ENCODE data around the gene HSPG2. TPM values are rescaled to one million over a fixed set of nuclear protein-coding genes. Genes with fewer than 3 reads are reported as not detected.

HSPG2 gene
- total and polyA plus RNA-seq, 2 of the 13 experiments (the other 11 are each of a cell fraction or from before 2014, with no cell fraction given): 9.1 to 13.1 TPM

DNA sequence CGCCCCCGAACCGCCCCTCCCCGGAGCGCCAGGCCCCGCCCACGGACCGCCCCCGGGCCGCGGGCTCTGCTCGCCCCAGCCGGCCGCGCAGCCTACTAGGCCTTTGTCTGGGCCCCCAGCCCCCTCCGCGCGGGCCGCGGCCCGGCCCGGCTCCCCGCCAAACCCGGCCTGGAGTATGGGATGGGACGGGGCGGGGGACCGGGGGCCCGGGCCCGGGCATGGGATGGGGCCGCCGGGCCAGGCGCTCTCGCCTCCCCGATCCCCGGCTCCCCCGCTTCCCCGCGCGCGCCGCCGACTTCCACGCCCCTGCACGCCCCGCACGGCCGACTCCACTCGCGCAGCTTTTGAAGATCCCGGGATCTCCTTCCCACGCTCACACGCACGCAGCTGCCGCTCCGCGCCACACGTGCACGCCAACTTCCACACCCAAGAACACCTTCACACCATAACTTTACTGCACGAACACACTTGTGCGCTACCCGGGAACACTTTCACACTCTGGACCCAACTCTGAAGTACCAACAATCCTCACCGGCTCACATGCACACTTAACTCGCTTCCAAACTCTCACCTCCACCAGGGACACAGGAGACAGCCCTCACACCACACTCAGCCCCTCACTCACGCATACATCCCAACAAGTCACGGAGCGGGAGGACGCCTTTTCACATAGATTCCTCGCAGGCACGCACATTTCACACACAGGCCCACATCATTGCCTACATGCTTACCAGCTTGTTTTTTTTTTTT lies 437 bp upstream of the HSPG2 start (continued):
- TF ChIP-seq, protein P1, sequence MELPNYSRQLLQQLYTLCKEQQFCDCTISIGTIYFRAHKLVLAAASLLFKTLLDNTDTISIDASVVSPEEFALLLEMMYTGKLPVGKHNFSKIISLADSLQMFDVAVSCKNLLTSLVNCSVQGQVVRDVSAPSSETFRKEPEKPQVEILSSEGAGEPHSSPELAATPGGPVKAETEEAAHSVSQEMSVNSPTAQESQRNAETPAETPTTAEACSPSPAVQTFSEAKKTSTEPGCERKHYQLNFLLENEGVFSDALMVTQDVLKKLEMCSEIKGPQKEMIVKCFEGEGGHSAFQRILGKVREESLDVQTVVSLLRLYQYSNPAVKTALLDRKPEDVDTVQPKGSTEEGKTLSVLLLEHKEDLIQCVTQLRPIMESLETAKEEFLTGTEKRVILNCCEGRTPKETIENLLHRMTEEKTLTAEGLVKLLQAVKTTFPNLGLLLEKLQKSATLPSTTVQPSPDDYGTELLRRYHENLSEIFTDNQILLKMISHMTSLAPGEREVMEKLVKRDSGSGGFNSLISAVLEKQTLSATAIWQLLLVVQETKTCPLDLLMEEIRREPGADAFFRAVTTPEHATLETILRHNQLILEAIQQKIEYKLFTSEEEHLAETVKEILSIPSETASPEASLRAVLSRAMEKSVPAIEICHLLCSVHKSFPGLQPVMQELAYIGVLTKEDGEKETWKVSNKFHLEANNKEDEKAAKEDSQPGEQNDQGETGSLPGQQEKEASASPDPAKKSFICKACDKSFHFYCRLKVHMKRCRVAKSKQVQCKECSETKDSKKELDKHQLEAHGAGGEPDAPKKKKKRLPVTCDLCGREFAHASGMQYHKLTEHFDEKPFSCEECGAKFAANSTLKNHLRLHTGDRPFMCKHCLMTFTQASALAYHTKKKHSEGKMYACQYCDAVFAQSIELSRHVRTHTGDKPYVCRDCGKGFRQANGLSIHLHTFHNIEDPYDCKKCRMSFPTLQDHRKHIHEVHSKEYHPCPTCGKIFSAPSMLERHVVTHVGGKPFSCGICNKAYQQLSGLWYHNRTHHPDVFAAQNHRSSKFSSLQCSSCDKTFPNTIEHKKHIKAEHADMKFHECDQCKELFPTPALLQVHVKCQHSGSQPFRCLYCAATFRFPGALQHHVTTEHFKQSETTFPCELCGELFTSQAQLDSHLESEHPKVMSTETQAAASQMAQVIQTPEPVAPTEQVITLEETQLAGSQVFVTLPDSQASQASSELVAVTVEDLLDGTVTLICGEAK (IDR thresholded peaks at IDR 0.05): no peak
- TF ChIP-seq, protein P1 (CRISPR knock-in tag; IDR thresholded peaks at IDR 0.05): peak; percentile 70; the same call in 1 of the 2 replicates
- no peak for TF ChIP-seq HDAC2 (CRISPR knock-in tag; IDR thresholded peaks at IDR 0.05)
- no peak for TF ChIP-seq CBX2 (IDR thresholded peaks at IDR 0.05; ENCODE audit: low read depth, low read length)
- TF ChIP-seq CBX2 (CRISPR knock-in tag; IDR thresholded peaks at IDR 0.05; ENCODE audit: low read depth): no peak
- TF ChIP-seq PAF1 (CRISPR knock-in tag; IDR thresholded peaks at IDR 0.05): no peak
- TF ChIP-seq, protein P2, sequence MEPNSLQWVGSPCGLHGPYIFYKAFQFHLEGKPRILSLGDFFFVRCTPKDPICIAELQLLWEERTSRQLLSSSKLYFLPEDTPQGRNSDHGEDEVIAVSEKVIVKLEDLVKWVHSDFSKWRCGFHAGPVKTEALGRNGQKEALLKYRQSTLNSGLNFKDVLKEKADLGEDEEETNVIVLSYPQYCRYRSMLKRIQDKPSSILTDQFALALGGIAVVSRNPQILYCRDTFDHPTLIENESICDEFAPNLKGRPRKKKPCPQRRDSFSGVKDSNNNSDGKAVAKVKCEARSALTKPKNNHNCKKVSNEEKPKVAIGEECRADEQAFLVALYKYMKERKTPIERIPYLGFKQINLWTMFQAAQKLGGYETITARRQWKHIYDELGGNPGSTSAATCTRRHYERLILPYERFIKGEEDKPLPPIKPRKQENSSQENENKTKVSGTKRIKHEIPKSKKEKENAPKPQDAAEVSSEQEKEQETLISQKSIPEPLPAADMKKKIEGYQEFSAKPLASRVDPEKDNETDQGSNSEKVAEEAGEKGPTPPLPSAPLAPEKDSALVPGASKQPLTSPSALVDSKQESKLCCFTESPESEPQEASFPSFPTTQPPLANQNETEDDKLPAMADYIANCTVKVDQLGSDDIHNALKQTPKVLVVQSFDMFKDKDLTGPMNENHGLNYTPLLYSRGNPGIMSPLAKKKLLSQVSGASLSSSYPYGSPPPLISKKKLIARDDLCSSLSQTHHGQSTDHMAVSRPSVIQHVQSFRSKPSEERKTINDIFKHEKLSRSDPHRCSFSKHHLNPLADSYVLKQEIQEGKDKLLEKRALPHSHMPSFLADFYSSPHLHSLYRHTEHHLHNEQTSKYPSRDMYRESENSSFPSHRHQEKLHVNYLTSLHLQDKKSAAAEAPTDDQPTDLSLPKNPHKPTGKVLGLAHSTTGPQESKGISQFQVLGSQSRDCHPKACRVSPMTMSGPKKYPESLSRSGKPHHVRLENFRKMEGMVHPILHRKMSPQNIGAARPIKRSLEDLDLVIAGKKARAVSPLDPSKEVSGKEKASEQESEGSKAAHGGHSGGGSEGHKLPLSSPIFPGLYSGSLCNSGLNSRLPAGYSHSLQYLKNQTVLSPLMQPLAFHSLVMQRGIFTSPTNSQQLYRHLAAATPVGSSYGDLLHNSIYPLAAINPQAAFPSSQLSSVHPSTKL (CRISPR knock-in tag; IDR thresholded peaks at IDR 0.05): no peak
- no peak for TF ChIP-seq ZFP36 (IDR thresholded peaks at IDR 0.05; ENCODE audit: borderline replicate concordance, low read depth, low read length, partially characterized antibody)
- TF ChIP-seq NFKBIZ (CRISPR knock-in tag; IDR thresholded peaks at IDR 0.05): no peak
- TF ChIP-seq ZNF605 (CRISPR knock-in tag; IDR thresholded peaks at IDR 0.05): no peak
- TF ChIP-seq PBX3 (CRISPR knock-in tag; IDR thresholded peaks at IDR 0.05; ENCODE audit: borderline replicate concordance): no peak
- TF ChIP-seq HIVEP1 (CRISPR knock-in tag; IDR thresholded peaks at IDR 0.05): no peak
- TF ChIP-seq FOXJ3 (CRISPR knock-in tag; IDR thresholded peaks at IDR 0.05; ENCODE audit: borderline replicate concordance): no peak
- TF ChIP-seq MEIS2 (CRISPR knock-in tag; IDR thresholded peaks at IDR 0.05): no peak
- TF ChIP-seq RAD21 (CRISPR knock-in tag; IDR thresholded peaks at IDR 0.05): peak; percentile 46; the same call in 1 of the 2 replicates
- TF ChIP-seq MAF1 (CRISPR knock-in tag; IDR thresholded peaks at IDR 0.05; ENCODE audit: borderline replicate concordance): no peak
